Peyer's patch (tissue), 4 donors: ENCODE measurements around the gene COL2A1.

ENCODE experiments used
- CTCF ChIP-seq, 6 experiments: fragments of 450-650 bp in 4 of 6; fragments of 200-600 bp in 2 of 6; sonication (generic) in 1 of 6; IDR thresholded peaks; one replicate each; pipeline ENCODE4 v1.5.1; 2017 to 2019; ENCODE audit warnings: antibody characterized with exemption in 6 of 6, mild to moderate bottlenecking in 3 of 6, moderate library complexity in 1 of 6
- POLR2A ChIP-seq, 2 donors: fragments of 450-650 bp; IDR thresholded peaks; one replicate each; pipeline ENCODE4 v1.5.1; 2017; ENCODE audit warnings: antibody characterized with exemption in 2 of 2, mild to moderate bottlenecking in 2 of 2, moderate library complexity in 2 of 2

- no peak for TF ChIP-seq CTCF (IDR thresholded peaks at IDR 0.05)
- TF ChIP-seq POLR2A (IDR thresholded peaks at IDR 0.05), result no peak
These were observed 17.4 kb downstream of the COL2A1 start for GRCh38 chr12:47986832-47987231.
